Measurements from ENCODE around the gene ITGB4. TPM values are rescaled to one million over a fixed set of nuclear protein-coding genes. Genes with fewer than 3 reads are reported as not detected.

Gene ITGB4
- total and polyA plus RNA-seq, 2 of the 13 experiments (the other 11 are each of a cell fraction or from before 2014, with no cell fraction given), result 6.9 to 14.5 TPM

DNA sequence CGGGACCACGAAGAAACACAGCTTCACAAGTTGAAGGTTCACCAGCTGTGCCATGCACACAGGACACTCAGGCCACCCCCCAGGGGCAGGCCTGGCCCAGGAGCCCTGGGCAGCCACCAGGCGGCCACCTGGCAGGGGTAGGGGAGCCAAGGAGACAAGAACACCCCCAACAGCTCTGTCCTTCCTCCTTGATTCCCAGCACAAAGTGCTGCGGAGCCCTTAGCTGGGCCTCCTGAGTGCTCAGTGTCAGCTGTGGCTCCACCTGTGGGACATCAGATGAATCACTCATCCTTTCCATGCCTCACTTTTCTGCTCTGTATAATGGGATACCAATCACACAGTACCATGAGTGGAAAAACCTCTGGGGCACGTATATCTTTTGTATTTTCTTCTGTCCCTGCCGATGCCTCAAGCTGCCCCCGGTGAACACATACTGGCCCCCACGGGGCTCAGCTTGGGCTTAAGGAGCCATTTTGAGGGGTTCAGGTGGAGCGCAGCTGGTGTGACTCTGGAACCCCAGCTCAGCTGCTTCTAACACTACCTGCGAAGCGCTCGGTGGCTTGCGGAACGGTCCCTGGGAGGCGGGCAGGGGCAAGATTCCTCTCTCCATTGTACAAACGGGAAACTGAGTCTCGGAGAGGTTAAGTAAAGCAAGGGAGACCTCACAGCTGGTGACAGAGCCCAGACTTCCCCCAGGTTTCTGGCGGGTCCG lies 31.7 kb downstream of the ITGB4 start:
- 72% methylated on average over 19 of the region's 19 CpGs for WGBS (ENCODE audit: low lambda C conversion rate)
- TF ChIP-seq ADNP (CRISPR knock-in tag; IDR thresholded peaks at IDR 0.05), result peak; percentile 77; the same call in 1 of the 2 replicates
- TF ChIP-seq KDM5A (IDR thresholded peaks at IDR 0.05; ENCODE audit: borderline replicate concordance, low read length), result no peak
- no peak for TF ChIP-seq MBD4 (IDR thresholded peaks at IDR 0.05; ENCODE audit: borderline replicate concordance, low read length)
- TF ChIP-seq, protein P1, sequence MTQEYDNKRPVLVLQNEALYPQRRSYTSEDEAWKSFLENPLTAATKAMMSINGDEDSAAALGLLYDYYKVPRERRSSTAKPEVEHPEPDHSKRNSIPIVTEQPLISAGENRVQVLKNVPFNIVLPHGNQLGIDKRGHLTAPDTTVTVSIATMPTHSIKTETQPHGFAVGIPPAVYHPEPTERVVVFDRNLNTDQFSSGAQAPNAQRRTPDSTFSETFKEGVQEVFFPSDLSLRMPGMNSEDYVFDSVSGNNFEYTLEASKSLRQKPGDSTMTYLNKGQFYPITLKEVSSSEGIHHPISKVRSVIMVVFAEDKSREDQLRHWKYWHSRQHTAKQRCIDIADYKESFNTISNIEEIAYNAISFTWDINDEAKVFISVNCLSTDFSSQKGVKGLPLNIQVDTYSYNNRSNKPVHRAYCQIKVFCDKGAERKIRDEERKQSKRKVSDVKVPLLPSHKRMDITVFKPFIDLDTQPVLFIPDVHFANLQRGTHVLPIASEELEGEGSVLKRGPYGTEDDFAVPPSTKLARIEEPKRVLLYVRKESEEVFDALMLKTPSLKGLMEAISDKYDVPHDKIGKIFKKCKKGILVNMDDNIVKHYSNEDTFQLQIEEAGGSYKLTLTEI (CRISPR knock-in tag; conservative IDR thresholded peaks at IDR 0.05), result no peak
- no peak for TF ChIP-seq MED8 (CRISPR knock-in tag; IDR thresholded peaks at IDR 0.05; ENCODE audit: insufficient replicate concordance)
- no peak for TF ChIP-seq AHR (CRISPR knock-in tag; IDR thresholded peaks at IDR 0.05)
- TF ChIP-seq, protein P2, sequence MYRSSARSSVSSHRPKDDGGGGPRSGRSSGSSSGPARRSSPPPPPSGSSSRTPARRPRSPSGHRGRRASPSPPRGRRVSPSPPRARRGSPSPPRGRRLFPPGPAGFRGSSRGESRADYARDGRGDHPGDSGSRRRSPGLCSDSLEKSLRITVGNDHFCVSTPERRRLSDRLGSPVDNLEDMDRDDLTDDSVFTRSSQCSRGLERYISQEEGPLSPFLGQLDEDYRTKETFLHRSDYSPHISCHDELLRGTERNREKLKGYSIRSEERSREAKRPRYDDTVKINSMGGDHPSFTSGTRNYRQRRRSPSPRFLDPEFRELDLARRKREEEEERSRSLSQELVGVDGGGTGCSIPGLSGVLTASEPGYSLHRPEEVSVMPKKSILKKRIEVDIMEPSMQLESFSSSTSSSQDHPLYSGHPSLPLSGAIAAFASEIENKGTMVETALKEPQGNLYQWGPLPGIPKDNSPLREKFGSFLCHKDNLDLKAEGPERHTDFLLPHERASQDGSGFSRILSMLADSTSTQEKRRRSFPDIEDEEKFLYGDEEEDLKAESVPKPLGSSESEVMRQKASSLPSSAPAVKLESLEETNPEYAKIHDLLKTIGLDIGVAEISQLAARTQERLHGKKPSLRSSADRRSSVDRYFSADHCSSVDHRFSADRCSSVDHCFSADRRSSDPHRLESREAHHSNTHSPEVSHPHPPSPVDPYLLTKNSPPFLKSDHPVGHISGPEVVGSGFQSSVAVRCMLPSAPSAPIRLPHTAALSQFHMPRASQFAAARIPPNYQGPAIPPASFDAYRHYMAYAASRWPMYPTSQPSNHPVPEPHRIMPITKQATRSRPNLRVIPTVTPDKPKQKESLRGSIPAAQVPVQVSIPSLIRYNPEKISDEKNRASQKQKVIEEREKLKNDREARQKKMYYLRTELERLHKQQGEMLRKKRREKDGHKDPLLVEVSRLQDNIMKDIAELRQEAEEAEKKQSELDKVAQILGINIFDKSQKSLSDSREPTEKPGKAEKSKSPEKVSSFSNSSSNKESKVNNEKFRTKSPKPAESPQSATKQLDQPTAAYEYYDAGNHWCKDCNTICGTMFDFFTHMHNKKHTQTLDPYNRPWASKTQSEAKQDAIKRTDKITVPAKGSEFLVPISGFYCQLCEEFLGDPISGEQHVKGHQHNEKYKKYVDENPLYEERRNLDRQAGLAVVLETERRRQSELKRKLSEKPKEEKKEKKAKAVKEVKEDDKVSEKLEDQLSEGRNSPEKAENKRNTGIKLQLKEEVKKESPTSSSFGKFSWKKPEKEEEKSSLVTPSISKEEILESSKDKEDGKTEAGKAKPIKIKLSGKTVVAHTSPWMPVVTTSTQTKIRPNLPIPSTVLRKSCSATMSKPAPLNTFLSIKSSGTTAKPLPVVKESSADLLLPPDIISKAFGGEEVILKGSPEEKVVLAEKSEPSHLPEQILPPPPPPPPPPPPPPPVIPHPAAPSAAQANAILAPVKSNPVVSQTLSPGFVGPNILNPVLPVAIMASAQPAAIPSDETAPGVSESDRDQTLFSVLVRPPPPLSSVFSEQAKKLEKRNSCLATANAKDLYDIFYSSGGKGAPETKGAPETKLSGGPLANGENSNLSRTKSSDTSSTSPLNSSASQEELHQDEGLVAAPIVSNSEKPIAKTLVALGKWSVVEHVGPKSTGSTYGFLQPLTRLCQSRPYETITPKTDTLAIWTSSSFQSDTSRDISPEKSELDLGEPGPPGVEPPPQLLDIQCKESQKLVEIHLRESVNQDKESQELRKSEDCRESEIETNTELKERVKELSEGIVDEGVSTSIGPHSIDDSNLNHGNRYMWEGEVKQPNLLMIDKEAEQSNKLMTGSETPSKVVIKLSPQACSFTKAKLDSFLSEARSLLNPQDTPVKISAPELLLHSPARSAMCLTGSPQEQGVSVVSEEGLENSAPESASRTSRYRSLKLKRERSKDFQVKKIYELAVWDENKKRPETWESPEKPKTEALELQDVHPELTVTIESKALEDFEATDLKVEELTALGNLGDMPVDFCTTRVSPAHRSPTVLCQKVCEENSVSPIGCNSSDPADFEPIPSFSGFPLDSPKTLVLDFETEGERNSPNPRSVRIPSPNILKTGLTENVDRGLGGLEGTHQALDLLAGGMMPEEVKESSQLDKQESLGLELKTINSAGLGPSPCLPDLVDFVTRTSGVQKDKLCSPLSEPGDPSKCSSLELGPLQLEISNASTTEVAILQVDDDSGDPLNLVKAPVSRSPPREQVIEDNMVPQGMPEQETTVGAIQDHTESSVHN (CRISPR knock-in tag; IDR thresholded peaks at IDR 0.05), result no peak
- peak; percentile 16 for TF ChIP-seq CBX1 (IDR thresholded peaks at IDR 0.05; ENCODE audit: low read depth)
- no peak for TF ChIP-seq ZNF891 (CRISPR knock-in tag; IDR thresholded peaks at IDR 0.05)
- no peak for TF ChIP-seq CAMTA2 (CRISPR knock-in tag; IDR thresholded peaks at IDR 0.05; ENCODE audit: borderline replicate concordance)
- peak; percentile 82 for TF ChIP-seq RCOR2 (CRISPR knock-in tag; IDR thresholded peaks at IDR 0.05)
- TF ChIP-seq, protein P3, sequence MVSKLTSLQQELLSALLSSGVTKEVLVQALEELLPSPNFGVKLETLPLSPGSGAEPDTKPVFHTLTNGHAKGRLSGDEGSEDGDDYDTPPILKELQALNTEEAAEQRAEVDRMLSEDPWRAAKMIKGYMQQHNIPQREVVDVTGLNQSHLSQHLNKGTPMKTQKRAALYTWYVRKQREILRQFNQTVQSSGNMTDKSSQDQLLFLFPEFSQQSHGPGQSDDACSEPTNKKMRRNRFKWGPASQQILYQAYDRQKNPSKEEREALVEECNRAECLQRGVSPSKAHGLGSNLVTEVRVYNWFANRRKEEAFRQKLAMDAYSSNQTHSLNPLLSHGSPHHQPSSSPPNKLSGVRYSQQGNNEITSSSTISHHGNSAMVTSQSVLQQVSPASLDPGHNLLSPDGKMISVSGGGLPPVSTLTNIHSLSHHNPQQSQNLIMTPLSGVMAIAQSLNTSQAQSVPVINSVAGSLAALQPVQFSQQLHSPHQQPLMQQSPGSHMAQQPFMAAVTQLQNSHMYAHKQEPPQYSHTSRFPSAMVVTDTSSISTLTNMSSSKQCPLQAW (CRISPR knock-in tag; IDR thresholded peaks at IDR 0.05), result peak; percentile 21; the same call in 1 of the 2 replicates

More for the DNA sequence above, 31.7 kb downstream of the ITGB4 start:
- BruUV-seq (replicated peaks), result no TSS peak
- no peaks in the 10 kb centered on the region for H4K20me1 ChIP-seq (ENCODE audit: insufficient read depth, low read length)
- H3K36me3 ChIP-seq (replicated peaks in 1 of 2; ENCODE audit: control insufficient read depth in 1 of 2, insufficient read depth in 2 of 2, low read length in 2 of 2), result no peaks in the 10 kb centered on the region
- no peaks in the 10 kb centered on the region for H3K79me2 ChIP-seq (ENCODE audit: insufficient read depth, low read length)
- H3K9ac ChIP-seq (ENCODE audit: insufficient read depth, low read depth, low read length), result no peak overlapping the region; the same call in 1 of the 2 replicates
- DNase-seq (ENCODE audit: low spot score) (no peak), ATAC-seq (no peak), FAIRE-seq (no peak)
- H2AFZ ChIP-seq (ENCODE audit: low read length), result no peak overlapping the region
- POLR2A ChIA-PET, result interaction anchor here (0.5 to 5.8 kb wide), 21 partner anchors 11 to 359 kb away, joined by 3 to 116 read pairs (median 9); partner anchors contain the start of genes GALK1, RECQL5, SAP30BP and SMIM5
- no peaks in the 10 kb centered on the region for H3K27me3 ChIP-seq (ENCODE audit: control insufficient read depth in 1 of 2, insufficient read depth in 2 of 2, low read length in 2 of 2)
- no peak overlapping the region for H3K4me2 ChIP-seq (ENCODE audit: low read depth, low read length)
- intact Hi-C loops (cut with micrococcal nuclease; ENCODE audit: unreplicated experiment) (loop anchor here (5.0 kb wide), 1 partner anchor 141 kb away; no protein-coding TSS in a partner anchor), in situ Hi-C loops (cut with HindIII; ENCODE audit: extremely low pct_ligation_motif_present, low pct_unique_long_range_greater_than_20kb) (loop anchor here (5.0 to 10.0 kb wide), 2 partner anchors 76 to 138 kb away; no protein-coding TSS in a partner anchor)
- H3K27ac ChIP-seq (ENCODE audit: extremely low read length, insufficient read depth, low read length), result no peak overlapping the region
- H3K4me1 ChIP-seq (ENCODE audit: insufficient read depth, low read length), result peaks cover 66% of the 10 kb centered on the region
- no peaks in the 10 kb centered on the region for H3K9me3 ChIP-seq (ENCODE audit: low read length)
- no peak overlapping the region for H3K4me3 ChIP-seq (replicated peaks in 1 of 3; ENCODE audit: insufficient read depth in 1 of 3, low read depth in 2 of 3, low read length in 3 of 3)
- CTCF ChIA-PET (ENCODE audit: low intra/inter-chr PET ratio, low total read pairs), result interaction anchor here (1.4 to 2.8 kb wide), 4 partner anchors 12 to 152 kb away, joined by 3 to 12 read pairs (median 4); partner anchors contain the start of gene GALK1
